Measurements from ENCODE around the gene KBTBD12.
A peak's percentile ranks its signal among the peaks of the same experiment; 100 is the strongest.

The KBTBD12 gene

DNA sequence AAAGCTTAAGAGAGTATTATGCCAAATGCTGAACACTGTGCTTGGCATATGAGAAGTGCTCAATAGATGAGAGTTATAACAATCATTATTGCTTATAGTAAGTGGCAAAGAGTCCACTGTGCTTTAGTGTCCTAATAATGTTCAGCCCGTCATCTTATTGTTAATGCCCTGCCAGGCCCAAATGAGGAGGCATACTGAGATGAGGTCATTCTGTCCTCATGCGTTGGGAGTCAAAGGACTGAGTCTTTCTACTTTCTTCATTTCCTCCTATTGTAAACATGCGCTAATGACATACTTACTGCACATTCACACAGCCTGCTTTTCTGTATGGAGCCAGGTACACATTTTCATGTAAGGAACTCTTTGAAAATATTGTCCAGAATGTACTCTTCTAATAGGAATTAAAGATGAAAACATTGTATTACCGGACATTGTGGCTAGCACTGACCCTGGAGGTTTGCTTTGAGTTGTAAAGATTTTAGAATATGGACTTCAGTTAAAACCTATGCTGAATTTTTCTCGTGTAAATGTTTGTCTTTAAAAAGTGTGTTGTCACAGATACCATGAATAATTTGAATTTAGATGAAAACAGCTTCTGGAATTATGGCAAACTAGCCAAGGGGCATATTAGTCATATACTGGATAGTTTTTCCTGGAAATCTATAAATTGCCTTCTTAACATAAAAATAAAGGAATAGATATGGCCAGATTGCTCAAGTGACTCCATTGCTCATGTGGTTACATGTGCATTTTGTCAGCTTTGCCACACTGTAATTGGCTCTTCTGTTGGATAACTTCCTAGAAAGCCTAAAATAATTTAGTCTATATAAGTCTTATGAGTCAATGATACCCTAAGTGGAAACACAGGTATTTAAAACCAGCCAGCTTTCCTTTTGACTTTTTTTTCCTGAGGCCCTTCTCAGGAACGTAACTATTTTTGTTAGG is 38.3 kb downstream of the KBTBD12 start:
- H3K36me3 ChIP-seq (ENCODE audit: insufficient read depth, insufficient read length, low read length), result no peaks in the 10 kb centered on the region
- H3K4me3 ChIP-seq (ENCODE audit: insufficient read length, low read depth), result no peak overlapping the region
- peaks cover 2% of the 10 kb centered on the region for H3K4me1 ChIP-seq (ENCODE audit: insufficient read depth, insufficient read length)
- DNase-seq (ENCODE audit: low read depth, low spot score), result no peak
- no peaks in the 10 kb centered on the region for H3K27me3 ChIP-seq (ENCODE audit: insufficient read depth, insufficient read length)
- TF ChIP-seq ZNF274 (IDR thresholded peaks at IDR 0.05; ENCODE audit: low read depth, low read length) (no peak), SUZ12 (IDR thresholded peaks at IDR 0.05; ENCODE audit: extremely low read depth, insufficient read depth, insufficient read length) (no peak), YY1 (IDR thresholded peaks at IDR 0.05; ENCODE audit: insufficient read depth, insufficient read length) (no peak)
- no peak overlapping the region for H3K9ac ChIP-seq (ENCODE audit: insufficient read length, low read depth)
- H3K9me3 ChIP-seq (ENCODE audit: insufficient read depth, low read length), result no peaks in the 10 kb centered on the region

DNA sequence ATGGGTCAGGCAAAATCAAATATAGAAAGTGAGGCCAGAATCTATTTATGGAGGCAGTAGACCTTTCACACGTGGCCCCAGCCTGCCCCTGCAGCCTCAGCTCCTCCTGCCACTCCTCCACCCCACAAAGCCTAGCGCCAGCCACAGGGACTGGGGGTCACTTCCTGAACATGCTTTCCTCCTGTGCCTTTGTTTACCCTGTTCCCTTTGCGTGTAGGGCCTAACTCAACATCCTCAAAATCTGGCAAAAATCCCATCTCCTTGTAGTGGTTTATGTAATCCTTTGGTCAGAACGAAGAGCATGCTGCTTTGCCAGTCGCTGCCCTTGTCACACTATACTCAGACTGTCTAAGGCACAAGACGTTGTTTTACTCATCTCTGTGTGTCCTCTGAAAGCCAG is 39.6 kb downstream of the KBTBD12 start:
- Histone ChIP-seq H3K4me3 (ENCODE audit: insufficient read length, low read depth) (no peak overlapping the region), H3K9ac (ENCODE audit: insufficient read length, low read depth) (no peak overlapping the region), H3K4me1 (ENCODE audit: insufficient read depth, insufficient read length) (peaks cover 2% of the 10 kb centered on the region), H3K9me3 (ENCODE audit: insufficient read depth, low read length) (no peaks in the 10 kb centered on the region), H3K36me3 (ENCODE audit: insufficient read depth, insufficient read length, low read length) (no peaks in the 10 kb centered on the region), H3K27me3 (ENCODE audit: insufficient read depth, insufficient read length) (no peaks in the 10 kb centered on the region)
- no peak for TF ChIP-seq ZNF274 (IDR thresholded peaks at IDR 0.05; ENCODE audit: low read depth, low read length)
- no peak for TF ChIP-seq YY1 (IDR thresholded peaks at IDR 0.05; ENCODE audit: insufficient read depth, insufficient read length)
- TF ChIP-seq SUZ12 (IDR thresholded peaks at IDR 0.05; ENCODE audit: extremely low read depth, insufficient read depth, insufficient read length), result no peak
- no peak for DNase-seq (ENCODE audit: low read depth, low spot score)

DNA sequence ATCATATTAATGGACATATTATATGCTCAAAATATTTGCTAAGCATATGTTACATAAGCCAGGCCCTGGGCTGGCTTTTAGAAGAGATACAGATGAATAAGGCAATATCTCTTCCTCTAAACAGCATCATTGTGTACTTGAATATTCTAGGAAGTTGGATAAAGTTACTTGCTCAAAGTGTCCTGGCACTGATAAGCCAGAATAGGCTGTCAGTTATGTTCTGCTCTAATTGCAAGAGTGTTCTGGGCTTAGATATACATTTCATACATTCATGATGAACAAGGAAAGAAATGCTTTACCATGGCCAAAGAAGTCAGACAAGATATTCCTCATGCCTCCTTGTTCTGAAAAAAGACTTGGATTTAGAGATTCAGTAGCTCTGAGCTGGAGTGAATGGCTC is 40.7 kb downstream of the KBTBD12 start:
- Histone ChIP-seq H3K4me3 (ENCODE audit: insufficient read length, low read depth) (no peak overlapping the region), H3K36me3 (ENCODE audit: insufficient read depth, insufficient read length, low read length) (no peaks in the 10 kb centered on the region), H3K27me3 (ENCODE audit: insufficient read depth, insufficient read length) (no peaks in the 10 kb centered on the region), H3K9me3 (ENCODE audit: insufficient read depth, low read length) (no peaks in the 10 kb centered on the region), H3K4me1 (ENCODE audit: insufficient read depth, insufficient read length) (peaks cover 2% of the 10 kb centered on the region), H3K9ac (ENCODE audit: insufficient read length, low read depth) (no peak overlapping the region)
- no peak for DNase-seq (ENCODE audit: low read depth, low spot score)
- TF ChIP-seq ZNF274 (IDR thresholded peaks at IDR 0.05; ENCODE audit: low read depth, low read length) (no peak), YY1 (IDR thresholded peaks at IDR 0.05; ENCODE audit: insufficient read depth, insufficient read length) (no peak), SUZ12 (IDR thresholded peaks at IDR 0.05; ENCODE audit: extremely low read depth, insufficient read depth, insufficient read length) (no peak)

- H3K4me1 ChIP-seq (ENCODE audit: insufficient read depth, insufficient read length), result peaks cover 2% of the 10 kb centered on the region
- H3K27me3 ChIP-seq (ENCODE audit: insufficient read depth, insufficient read length), result no peaks in the 10 kb centered on the region
- no peak overlapping the region for H3K4me3 ChIP-seq (ENCODE audit: insufficient read length, low read depth)
- TF ChIP-seq SUZ12 (IDR thresholded peaks at IDR 0.05; ENCODE audit: extremely low read depth, insufficient read depth, insufficient read length) (no peak), ZNF274 (IDR thresholded peaks at IDR 0.05; ENCODE audit: low read depth, low read length) (no peak), YY1 (IDR thresholded peaks at IDR 0.05; ENCODE audit: insufficient read depth, insufficient read length) (no peak)
- no peak overlapping the region for H3K9ac ChIP-seq (ENCODE audit: insufficient read length, low read depth)
- H3K36me3 ChIP-seq (ENCODE audit: insufficient read depth, insufficient read length, low read length), result no peaks in the 10 kb centered on the region
- no peak for DNase-seq (ENCODE audit: low read depth, low spot score)
- H3K9me3 ChIP-seq (ENCODE audit: insufficient read depth, low read length), result no peaks in the 10 kb centered on the region
These were observed 44.0 kb downstream of the KBTBD12 start for GRCh38 chr3:127959041-127959440.

DNA sequence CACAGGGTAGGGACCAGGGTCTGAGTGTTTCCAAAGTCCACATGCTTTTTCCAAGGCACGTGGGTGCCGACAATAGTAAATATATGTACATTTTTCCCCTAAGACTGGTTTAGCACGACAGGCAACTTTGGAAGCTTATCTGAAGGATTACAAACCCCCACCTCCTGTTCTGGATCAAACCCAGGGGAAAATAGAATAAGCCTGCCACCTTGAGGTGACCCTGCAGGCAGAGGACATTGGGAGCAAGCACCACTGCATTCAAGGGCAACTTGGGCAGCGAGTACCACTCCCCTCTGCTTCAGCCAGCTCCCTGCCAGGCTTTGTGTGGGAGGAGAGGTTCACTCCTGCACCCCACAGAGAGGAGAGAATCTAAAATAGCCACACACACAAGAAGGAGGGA is 44.8 kb downstream of the KBTBD12 start:
- DNase-seq (ENCODE audit: low read depth, low spot score), result peak; percentile 38
- Histone ChIP-seq H3K4me3 (ENCODE audit: insufficient read length, low read depth) (no peak overlapping the region), H3K27me3 (ENCODE audit: insufficient read depth, insufficient read length) (no peaks in the 10 kb centered on the region), H3K4me1 (ENCODE audit: insufficient read depth, insufficient read length) (peaks cover 2% of the 10 kb centered on the region), H3K9me3 (ENCODE audit: insufficient read depth, low read length) (no peaks in the 10 kb centered on the region), H3K36me3 (ENCODE audit: insufficient read depth, insufficient read length, low read length) (no peaks in the 10 kb centered on the region), H3K9ac (ENCODE audit: insufficient read length, low read depth) (no peak overlapping the region)
- no peak for TF ChIP-seq ZNF274 (IDR thresholded peaks at IDR 0.05; ENCODE audit: low read depth, low read length)
- TF ChIP-seq SUZ12 (IDR thresholded peaks at IDR 0.05; ENCODE audit: extremely low read depth, insufficient read depth, insufficient read length), result no peak
- no peak for TF ChIP-seq YY1 (IDR thresholded peaks at IDR 0.05; ENCODE audit: insufficient read depth, insufficient read length)

DNA sequence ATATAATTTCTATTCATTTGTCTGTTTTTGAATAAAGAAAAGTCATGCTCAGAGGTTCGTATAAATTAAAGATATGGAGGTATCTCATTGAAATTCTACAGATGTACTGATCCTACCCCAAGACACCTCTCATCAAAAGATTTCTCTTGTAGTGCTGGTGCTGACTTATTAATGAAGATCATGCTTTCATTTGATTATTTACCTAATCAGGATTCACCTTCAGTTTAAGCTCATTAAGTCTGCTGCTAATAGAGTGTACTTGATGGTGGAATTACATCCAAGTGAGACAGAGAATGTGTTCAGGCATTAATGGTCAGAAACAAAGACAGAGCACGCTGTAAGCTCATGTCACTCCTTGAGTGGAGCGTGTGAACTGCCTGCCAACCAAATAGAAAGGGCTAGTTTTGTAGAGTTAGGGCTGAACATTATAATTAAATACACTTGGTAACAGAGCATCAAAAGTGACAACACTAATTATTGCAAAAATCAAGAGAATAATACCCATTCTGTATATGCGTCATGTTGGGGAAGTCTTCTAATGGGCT is 45.5 kb downstream of the KBTBD12 start:
- H3K4me3 ChIP-seq (ENCODE audit: insufficient read length, low read depth), result no peak overlapping the region

DNA sequence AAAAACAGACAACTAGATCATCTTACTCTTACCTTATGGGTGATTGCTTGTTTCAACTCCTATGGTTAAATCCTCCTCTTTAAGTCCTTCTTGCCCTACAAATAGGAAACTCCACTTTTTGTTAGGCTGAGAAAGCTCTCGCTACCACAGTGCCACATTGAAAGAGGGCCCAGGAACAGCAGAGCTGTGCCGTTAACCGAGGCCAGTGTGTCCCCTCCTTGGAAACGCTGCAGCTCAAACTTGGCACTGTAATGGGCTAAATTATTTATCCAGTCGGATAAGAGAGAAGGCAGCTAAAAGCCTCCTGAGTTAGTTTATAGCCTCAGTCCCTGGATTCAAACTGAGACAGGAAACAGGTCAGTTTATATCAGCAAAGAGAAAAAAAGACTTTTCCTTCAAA is 46.1 kb downstream of the KBTBD12 start:
- H3K4me3 ChIP-seq (ENCODE audit: insufficient read length, low read depth), result no peak overlapping the region
- H3K27me3 ChIP-seq (ENCODE audit: insufficient read depth, insufficient read length), result no peaks in the 10 kb centered on the region
- peaks cover 2% of the 10 kb centered on the region for H3K4me1 ChIP-seq (ENCODE audit: insufficient read depth, insufficient read length)
- no peak for TF ChIP-seq SUZ12 (IDR thresholded peaks at IDR 0.05; ENCODE audit: extremely low read depth, insufficient read depth, insufficient read length)
- TF ChIP-seq YY1 (IDR thresholded peaks at IDR 0.05; ENCODE audit: insufficient read depth, insufficient read length), result no peak
- no peak for TF ChIP-seq ZNF274 (IDR thresholded peaks at IDR 0.05; ENCODE audit: low read depth, low read length)
- no peak overlapping the region for H3K9ac ChIP-seq (ENCODE audit: insufficient read length, low read depth)
- H3K9me3 ChIP-seq (ENCODE audit: insufficient read depth, low read length), result no peaks in the 10 kb centered on the region
- H3K36me3 ChIP-seq (ENCODE audit: insufficient read depth, insufficient read length, low read length), result no peaks in the 10 kb centered on the region
- DNase-seq (ENCODE audit: low read depth, low spot score), result no peak

More for the DNA sequence above, 45.5 kb downstream of the KBTBD12 start:
- Histone ChIP-seq H3K27me3 (ENCODE audit: insufficient read depth, insufficient read length) (no peaks in the 10 kb centered on the region), H3K9me3 (ENCODE audit: insufficient read depth, low read length) (no peaks in the 10 kb centered on the region), H3K36me3 (ENCODE audit: insufficient read depth, insufficient read length, low read length) (no peaks in the 10 kb centered on the region), H3K4me1 (ENCODE audit: insufficient read depth, insufficient read length) (peaks cover 2% of the 10 kb centered on the region), H3K9ac (ENCODE audit: insufficient read length, low read depth) (no peak overlapping the region)
- DNase-seq (ENCODE audit: low read depth, low spot score), result no peak
- TF ChIP-seq ZNF274 (IDR thresholded peaks at IDR 0.05; ENCODE audit: low read depth, low read length) (no peak), YY1 (IDR thresholded peaks at IDR 0.05; ENCODE audit: insufficient read depth, insufficient read length) (no peak), SUZ12 (IDR thresholded peaks at IDR 0.05; ENCODE audit: extremely low read depth, insufficient read depth, insufficient read length) (no peak)

Data from NT2/D1 (cell line).